BJ (cell line): ENCODE measurements around the gene SUPT7L. TPM values are rescaled to one million over a fixed set of nuclear protein-coding genes. Genes with fewer than 3 reads are reported as not detected.

Experiments
- CTCF ChIA-PET: fragments of 350-600 bp; formaldehyde crosslinking; extraction: SDS; loops from one replicate; lab custom pipeline; 2021; ENCODE audit warnings: antibody characterized with exemption, inconsistent platforms; lab: Yijun Ruan, JAX
- POLR2A ChIA-PET: fragments of 300-600 bp; sonication (Branson Sonifier 250); formaldehyde crosslinking; extraction: SDS; loops from one replicate; lab custom pipeline; 2021; ENCODE audit warnings: antibody characterized with exemption; lab: Charles Lee
- DNase-seq: peaks from one replicate; pipeline ENCODE4 v3.0.0-alpha.2; 2011; ENCODE audit warnings: low read depth
- H3K27me3 ChIP-seq: 2 replicates; pipeline ENCODE4 v1.6.0; 2011; ENCODE audit warnings: low read length; ENCODE audit not compliant: control insufficient read depth, insufficient read depth
- H3K36me3 ChIP-seq: 2 replicates; pipeline ENCODE4 v1.5.1; 2011; ENCODE audit warnings: low read length; ENCODE audit not compliant: control insufficient read depth, insufficient read depth
- H3K4me3 ChIP-seq: 2 replicates; pipeline ENCODE4 v1.5.1; 2011; ENCODE audit warnings: low read depth, mild to moderate bottlenecking, control low read depth, low read length
- polyA plus RNA-seq: library from polyadenylated mRNA; depleted of rRNA; stranded (reverse); fragments of >200 nt; gene quantifications from 2 replicates; pipeline ENCODE4 v1.2.3, GENCODE V29; 2011
- TF ChIP-seq, protein P1 (sequence below): IDR thresholded peaks from 2 replicates; pipeline ENCODE4 v1.5.1; 2011; ENCODE audit warnings: low read depth, mild to moderate bottlenecking, control low read depth, inconsistent platforms, low read length, moderate library complexity; ENCODE audit not compliant: insufficient read depth

SUPT7L gene
- polyA plus RNA-seq, 1 experiment, result 52.0 TPM

DNA sequence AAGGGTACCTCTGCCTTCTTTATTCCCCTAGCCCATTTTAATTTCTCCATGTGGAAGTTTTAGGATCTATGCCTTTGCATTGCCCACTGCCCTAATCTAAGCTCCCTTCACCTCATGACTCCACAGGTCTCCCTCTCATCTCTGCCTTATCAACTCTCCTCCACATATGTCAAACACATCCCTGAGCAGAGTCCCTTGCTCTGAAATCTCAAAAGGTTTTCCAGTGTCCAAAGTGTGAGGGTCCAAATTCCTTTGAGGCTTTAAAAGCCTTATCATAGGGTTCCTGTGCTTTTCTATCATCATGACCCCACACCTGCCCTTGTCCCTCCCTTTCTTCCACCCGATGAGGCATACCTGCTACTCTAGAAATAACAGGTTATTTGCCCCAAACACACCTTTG lies 38.9 kb upstream of the SUPT7L start:
- H3K36me3 ChIP-seq, result no peaks in the 10 kb centered on the region
- CTCF ChIA-PET, result interaction anchor here (1.0 to 1.6 kb wide), 2 partner anchors 11 to 18 kb away, joined by 3 to 4 read pairs; no protein-coding TSS in a partner anchor
- POLR2A ChIA-PET, result no interaction called here
- H3K4me3 ChIP-seq, result no peak overlapping the region
- no peaks in the 10 kb centered on the region for H3K27me3 ChIP-seq
- no peak for DNase-seq
- TF ChIP-seq, protein P1, sequence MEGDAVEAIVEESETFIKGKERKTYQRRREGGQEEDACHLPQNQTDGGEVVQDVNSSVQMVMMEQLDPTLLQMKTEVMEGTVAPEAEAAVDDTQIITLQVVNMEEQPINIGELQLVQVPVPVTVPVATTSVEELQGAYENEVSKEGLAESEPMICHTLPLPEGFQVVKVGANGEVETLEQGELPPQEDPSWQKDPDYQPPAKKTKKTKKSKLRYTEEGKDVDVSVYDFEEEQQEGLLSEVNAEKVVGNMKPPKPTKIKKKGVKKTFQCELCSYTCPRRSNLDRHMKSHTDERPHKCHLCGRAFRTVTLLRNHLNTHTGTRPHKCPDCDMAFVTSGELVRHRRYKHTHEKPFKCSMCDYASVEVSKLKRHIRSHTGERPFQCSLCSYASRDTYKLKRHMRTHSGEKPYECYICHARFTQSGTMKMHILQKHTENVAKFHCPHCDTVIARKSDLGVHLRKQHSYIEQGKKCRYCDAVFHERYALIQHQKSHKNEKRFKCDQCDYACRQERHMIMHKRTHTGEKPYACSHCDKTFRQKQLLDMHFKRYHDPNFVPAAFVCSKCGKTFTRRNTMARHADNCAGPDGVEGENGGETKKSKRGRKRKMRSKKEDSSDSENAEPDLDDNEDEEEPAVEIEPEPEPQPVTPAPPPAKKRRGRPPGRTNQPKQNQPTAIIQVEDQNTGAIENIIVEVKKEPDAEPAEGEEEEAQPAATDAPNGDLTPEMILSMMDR, result no peak

DNA sequence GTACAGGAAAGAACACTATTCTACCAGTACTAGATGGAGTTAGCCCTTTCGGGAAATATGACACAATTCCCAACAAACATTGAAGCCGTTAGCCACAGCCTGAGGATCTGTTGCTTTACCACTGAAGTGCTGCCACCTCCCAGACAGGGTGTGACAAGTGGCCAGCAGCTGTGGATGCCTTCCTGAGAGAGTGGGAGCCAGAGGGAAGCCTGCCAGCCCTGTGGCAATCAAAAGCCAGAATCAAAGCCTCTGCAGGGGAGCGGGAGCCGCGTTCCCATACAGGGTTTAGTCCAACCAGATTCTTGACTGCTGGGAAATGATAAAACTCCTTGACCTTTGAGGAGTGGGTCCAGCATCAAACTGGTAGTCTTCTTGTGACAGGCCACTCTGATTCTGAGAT lies 38.3 kb upstream of the SUPT7L start:
- H3K27me3 ChIP-seq, result no peaks in the 10 kb centered on the region
- ChIA-PET CTCF (interaction anchor here (1.0 to 1.6 kb wide), 2 partner anchors 10 to 18 kb away, joined by 3 to 4 read pairs; no protein-coding TSS in a partner anchor), POLR2A (no interaction called here)
- DNase-seq, result no peak
- TF ChIP-seq, protein P1, result no peak
- no peak overlapping the region for H3K4me3 ChIP-seq
- H3K36me3 ChIP-seq, result no peaks in the 10 kb centered on the region

DNA sequence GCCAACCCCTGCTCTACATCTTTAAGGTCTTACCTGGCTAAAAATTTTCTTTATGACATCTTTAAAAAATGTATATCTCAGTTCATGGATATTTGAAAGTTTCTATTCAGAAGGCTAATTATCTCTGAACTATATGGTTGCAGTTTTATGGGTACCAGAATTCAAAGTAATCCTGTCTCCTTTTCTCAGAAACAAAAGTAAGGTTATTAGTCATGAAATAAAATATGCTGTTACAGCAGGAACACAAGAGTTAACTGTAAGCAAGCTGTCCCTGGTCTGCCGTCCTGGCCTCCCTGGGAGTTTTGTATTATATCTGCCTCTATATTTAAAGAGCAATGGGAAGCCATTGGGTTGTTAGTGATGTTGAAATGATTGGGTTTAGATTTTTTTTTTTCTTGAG lies 34.2 kb upstream of the SUPT7L start:
- ChIA-PET CTCF (interaction anchor here (2.4 kb wide), 1 partner anchor 14 kb away, joined by 12 read pairs; no protein-coding TSS in a partner anchor), POLR2A (no interaction called here)
- TF ChIP-seq, protein P1, result no peak
- H3K27me3 ChIP-seq, result no peaks in the 10 kb centered on the region
- H3K4me3 ChIP-seq, result no peak overlapping the region
- no peak for DNase-seq
- no peaks in the 10 kb centered on the region for H3K36me3 ChIP-seq

DNA sequence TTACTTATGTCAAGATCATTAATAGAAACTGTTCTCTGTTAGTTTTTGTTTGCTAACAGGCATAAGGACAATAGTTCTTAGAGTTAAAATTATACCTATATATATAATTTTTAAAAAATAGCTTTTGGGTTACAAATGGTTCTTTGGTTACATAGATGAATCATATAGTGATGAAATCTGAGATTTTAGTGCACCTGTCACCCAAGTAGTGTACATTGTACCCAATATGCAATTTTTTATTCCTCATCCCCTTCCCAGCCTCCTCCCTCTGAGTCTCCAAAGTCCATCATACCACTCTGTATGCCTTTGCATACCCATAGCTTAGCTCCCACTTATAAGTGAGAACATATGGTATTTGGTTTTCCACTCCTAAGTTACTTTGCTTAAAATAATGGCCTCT lies 26.6 kb upstream of the SUPT7L start:
- Histone ChIP-seq H3K27me3 (no peaks in the 10 kb centered on the region; the same call in 1 of the 2 replicates), H3K4me3 (no peak overlapping the region), H3K36me3 (peaks cover 9% of the 10 kb centered on the region)
- CTCF ChIA-PET, result interaction anchor here (2.3 kb wide), 1 partner anchor 14 kb away, joined by 10 read pairs; no protein-coding TSS in a partner anchor
- no peak for DNase-seq
- POLR2A ChIA-PET, result no interaction called here
- TF ChIP-seq, protein P1, result no peak

DNA sequence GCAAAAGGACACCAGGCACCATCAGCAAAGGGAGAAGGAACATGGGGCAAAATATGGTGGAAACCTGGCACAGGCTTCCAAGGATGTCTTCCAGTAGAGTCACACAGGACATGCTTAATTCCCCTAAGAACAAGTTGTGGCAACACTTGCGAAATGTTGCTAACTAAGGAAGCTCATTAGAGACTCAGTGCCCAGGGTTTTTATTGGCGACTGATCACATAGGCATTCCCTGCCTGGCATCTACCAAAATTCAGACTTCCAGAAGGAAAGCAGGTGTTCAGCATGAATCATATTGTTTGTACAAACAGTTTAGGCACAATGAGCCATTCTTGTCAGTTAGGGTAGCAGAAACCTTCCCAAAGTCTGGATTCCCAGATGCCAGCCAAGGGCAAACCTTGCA lies 26.0 kb upstream of the SUPT7L start:
- DNase-seq, result no peak
- H3K27me3 ChIP-seq, result no peaks in the 10 kb centered on the region; the same call in 1 of the 2 replicates
- no peak overlapping the region for H3K4me3 ChIP-seq
- CTCF ChIA-PET, result interaction anchor here (2.3 kb wide), 1 partner anchor 14 kb away, joined by 10 read pairs; no protein-coding TSS in a partner anchor
- peaks cover 9% of the 10 kb centered on the region for H3K36me3 ChIP-seq
- POLR2A ChIA-PET, result no interaction called here
- TF ChIP-seq, protein P1, result no peak
